Hematopoietic multipotent progenitor cell treated with erythropoietin and hydrocortisone succinate and interleukin-3 and kit ligand, for 15 days (in vitro differentiated cells): ENCODE measurements around the gene COG5.
"Not testable (repeated sequence)": the region's sequence is repeated elsewhere in the genome, so short reads cannot be mapped to it uniquely, and the experiment has no call there.

ENCODE experiments used
- DNase-seq: peaks from one replicate; pipeline ENCODE4 v3.0.0-alpha.2; 2015; ENCODE audit warnings: low spot score

The COG5 gene

GRCh38 chr7:107179326-107180164 lies 384.2 kb downstream of the COG5 start:
- no peak for DNase-seq

- no peak for DNase-seq
These were observed 389.9 kb downstream of the COG5 start for GRCh38 chr7:107173691-107174406.

DNA sequence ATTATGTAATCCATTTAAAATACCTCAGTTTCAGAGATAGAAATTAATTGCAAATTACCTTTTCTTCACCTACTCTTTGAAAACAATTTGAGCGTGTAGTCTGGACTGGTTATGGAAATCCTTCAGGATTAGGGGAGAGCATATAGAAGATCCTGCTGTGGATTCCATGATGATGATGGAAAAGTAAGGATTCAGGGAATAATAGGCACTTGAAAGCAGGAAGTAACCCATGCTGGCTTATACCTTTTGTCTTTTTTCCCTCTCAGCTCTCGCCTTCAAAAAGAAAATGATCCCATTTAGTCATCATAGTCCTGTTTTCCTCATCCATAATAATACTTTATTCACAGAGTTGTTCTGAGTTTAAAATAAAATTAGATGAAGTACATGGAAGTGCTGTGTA lies 390.5 kb downstream of the COG5 start:
- no peak for DNase-seq

- DNase-seq: no peak
These were observed 391.3 kb downstream of the COG5 start for GRCh38 chr7:107172276-107173032.

- no peak for DNase-seq
These were observed 392.2 kb downstream of the COG5 start for GRCh38 chr7:107171496-107171895.

DNA sequence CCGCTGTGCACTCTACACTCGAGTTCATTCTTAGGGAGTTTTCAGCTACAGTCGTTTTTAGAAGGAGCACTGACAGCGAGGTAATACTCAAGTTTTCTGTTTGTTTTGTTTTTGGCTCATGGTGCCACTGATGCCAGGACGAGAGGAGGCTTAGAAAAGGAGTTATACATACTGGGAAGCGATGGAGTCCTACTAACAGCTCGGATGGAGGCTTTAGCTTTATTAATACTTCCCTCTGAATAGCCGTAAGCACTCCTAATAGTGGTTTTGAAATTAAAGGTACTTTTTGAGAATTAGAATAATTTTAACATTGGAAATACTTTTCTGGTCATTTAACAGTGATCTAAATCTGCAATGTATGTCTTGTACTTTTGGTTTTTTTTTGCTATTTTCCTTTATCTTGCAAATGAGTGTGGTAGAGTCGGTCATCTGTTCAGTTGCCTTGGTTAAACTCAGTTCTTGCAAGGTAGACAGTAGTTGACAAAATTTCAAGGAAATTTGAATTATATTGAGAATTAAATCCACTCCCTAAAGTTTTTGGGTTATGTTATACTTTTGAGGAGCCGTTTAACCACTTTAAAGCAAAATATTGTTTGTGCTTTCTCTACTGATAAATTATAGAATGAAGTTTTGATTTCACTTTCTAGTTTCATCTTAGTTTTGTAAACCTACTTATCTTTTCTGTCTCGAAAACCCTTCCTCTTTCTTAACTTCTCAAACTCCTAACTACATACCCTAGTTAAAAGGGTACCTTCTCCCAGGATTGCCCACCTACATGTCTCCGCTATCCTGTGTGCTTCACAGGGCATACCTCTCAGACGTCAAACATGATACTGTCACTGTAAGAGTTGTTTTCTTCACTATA lies 393.4 kb downstream of the COG5 start:
- DNase-seq: no peak

DNA sequence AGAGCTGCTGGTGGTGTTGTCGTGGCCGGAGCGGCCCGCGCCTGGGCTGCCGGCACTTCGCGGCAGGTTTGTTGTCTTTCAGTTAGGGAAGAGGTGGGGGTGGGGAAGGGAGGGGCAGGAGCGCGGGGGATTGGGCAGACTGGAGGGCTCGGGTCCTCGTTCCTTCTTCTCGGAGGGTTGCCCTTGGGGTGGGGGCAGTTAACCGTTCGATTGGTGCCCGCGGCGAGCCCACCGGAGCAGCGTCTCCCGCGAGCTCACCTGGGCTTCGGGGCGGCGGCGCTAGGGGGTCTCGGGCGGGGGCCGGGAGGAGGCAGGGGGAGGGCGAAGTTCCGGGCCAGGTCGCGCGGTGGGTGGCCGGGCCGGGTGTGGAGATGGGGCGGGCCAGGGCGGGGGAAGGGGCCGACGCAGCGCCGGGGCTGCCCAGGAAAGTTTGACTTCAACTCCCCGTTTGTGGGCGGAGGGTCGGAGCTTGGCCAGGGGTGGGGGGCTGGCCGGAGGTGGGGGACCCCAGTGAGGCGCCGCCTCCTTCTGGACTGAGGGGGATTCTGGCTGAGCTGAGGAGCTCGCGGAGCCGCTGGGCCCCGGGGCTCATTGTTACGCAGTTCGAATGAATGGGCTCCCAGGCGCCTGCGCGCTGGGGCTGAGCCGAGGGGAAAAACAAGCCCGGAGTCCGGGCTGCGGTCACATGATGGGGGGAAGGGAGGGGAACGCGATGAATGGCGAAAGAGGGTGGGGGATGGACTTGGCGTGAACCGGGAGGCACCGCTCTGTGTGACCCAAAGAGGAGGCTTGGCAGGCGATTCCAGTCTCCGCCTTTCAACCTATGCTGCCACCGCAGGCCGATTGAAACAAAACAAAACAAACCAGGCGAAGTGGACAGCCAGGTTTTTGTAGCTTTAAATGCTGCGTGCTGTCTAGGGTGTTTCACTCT lies 394.3 kb downstream of the COG5 start:
- peak; percentile 94 for DNase-seq

DNA sequence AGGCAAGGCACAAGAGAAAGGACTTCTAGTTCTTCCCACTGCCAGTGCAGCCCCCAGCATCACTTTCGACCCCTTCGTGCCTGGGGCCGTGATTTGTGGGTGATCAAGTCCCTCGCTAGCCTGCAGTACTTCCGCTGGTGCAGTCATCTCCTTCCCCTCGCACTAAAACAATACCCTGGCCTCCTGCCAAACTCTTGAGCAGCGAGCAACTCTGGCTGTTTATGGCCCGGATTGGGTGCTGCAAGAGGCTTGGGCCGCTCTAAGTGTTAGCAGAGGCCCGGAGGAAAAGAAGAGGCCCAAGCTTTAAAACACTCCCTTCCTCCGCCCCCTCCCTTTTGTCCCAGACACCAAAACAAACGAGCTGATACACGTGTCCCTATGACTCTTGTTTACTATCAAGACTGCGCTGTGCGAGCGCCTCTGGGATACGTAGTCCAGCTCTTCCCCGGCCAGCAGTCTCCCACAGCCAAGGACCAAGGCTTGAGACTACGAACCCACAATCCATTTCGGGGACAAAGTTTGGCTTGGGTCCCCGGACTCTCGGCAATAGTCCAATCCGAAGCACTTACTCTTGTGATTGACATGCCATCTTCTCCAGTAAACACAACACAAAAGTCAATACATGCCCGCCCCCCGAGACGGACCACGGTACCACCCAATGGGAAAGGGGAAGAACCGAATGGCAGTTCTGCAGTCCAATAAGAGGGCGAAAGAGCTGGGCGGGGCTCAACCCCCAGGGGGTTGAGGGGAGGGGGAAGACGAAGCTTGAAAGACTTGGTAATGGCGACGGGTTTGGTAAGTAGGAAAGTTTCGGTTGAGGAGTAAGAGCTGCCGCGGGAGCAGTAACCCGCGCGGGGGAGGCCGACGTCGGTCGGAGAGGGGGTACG lies 395.2 kb downstream of the COG5 start, which contains the start of gene HBP1:
Gene HBP1, plus strand, starts transcription at position 771 of the 887 bp plus-strand sequence. CDS start 10,891 bp downstream, outside the sequence.
- DNase-seq: peak; percentile 100

- DNase-seq: peak; percentile 81
These were observed 396.1 kb downstream of the COG5 start for GRCh38 chr7:107167483-107168232.

DNA sequence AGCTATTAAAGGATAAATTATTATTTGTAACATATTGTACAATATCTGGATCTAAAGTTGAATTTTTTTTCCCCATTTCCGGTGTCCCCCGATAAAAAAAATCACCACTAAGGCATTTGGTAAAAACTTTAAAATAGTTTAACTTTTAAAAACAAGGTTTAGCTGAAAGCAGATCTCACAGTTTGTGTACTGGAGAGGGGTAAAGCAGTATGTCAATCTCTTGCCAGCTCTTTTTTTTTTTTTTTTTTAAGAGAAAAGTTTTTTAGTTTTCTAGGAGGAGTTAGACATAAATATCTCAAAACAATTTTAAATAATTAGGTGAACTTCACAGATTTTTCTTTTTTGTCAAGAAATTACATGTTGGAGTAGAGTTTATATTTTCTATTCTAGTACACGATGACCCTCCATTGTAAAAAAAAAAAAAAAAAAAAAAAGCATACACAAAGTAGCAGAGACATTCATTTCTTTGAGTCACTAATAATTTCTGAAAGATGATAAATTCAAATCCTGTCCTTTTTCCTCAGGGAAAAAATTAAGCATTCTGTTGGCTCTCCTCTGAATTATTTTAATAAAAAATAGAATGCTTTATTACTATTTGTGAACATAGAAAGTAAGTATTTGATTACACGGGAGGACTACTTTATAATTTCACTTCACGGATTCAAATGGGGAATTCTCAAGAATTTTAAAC lies 396.8 kb downstream of the COG5 start:
- DNase-seq: no peak

- DNase-seq: no peak
These were observed 398.4 kb downstream of the COG5 start for GRCh38 chr7:107165341-107165740.

- no peak for DNase-seq
These were observed 399.6 kb downstream of the COG5 start for GRCh38 chr7:107164092-107164491.

- no peak for DNase-seq
These were observed 401.2 kb downstream of the COG5 start for GRCh38 chr7:107162475-107162874.

- DNase-seq: no peak
These were observed 402.3 kb downstream of the COG5 start for GRCh38 chr7:107161415-107161814.

- DNase-seq: no peak
These were observed 403.3 kb downstream of the COG5 start for GRCh38 chr7:107160389-107160788.

- DNase-seq: no peak
These were observed 405.7 kb downstream of the COG5 start for GRCh38 chr7:107158028-107158427.

GRCh38 chr7:107157091-107157490 lies 406.6 kb downstream of the COG5 start:
- no peak for DNase-seq

- DNase-seq: not testable (repeated sequence)
These were observed 408.0 kb downstream of the COG5 start for GRCh38 chr7:107155726-107156125.
